Progenitor cell of endocrine pancreas (in vitro differentiated cells): ENCODE results near the gene LEFTY1. TPM values are rescaled to one million over a fixed set of nuclear protein-coding genes. Genes with fewer than 3 reads are reported as not detected.

Experiments used
- DNase-seq: peaks from one replicate; pipeline ENCODE4 v3.0.0; 2021; ENCODE audit warnings: low spot score; ENCODE audit not compliant: unreplicated experiment
- H3K27ac Mint-ChIP-seq: 2 replicates; pipeline ENCODE4 v1.8.0; 2021; ENCODE audit warnings: mild to moderate bottlenecking, moderate library complexity, mixed read lengths
- H3K27me3 Mint-ChIP-seq: 2 replicates; pipeline ENCODE4 v1.8.0; 2021; ENCODE audit warnings: mixed read lengths
- H3K36me3 Mint-ChIP-seq: 2 replicates; pipeline ENCODE4 v1.8.0; 2022; ENCODE audit warnings: mixed read lengths; ENCODE audit not compliant: insufficient read depth
- H3K4me1 Mint-ChIP-seq: 2 replicates; pipeline ENCODE4 v1.8.0; 2021; ENCODE audit warnings: low read depth, mixed read lengths
- H3K4me3 Mint-ChIP-seq: 2 replicates; pipeline ENCODE4 v1.8.0; 2021; ENCODE audit warnings: low read depth, mild to moderate bottlenecking, moderate library complexity, mixed read lengths
- H3K9me3 Mint-ChIP-seq: 2 replicates; pipeline ENCODE4 v1.8.0; 2021; ENCODE audit warnings: low read depth, mixed read lengths
- total RNA-seq: library from RNA; stranded (reverse); gene quantifications from 2 replicates; pipeline ENCODE4 v1.2.1, GENCODE V29; 2021
- TF ChIP-seq, protein P1 (sequence below): fragments of 200-600 bp; sonication (generic); IDR thresholded peaks from one replicate; pipeline ENCODE4 v1.5.0; 2021; ENCODE audit warnings: antibody characterized with exemption, mild to moderate bottlenecking; ENCODE audit not compliant: unreplicated experiment

The LEFTY1 gene
- total RNA-seq, 1 donor from 2014 or later: 26.0 TPM

DNA sequence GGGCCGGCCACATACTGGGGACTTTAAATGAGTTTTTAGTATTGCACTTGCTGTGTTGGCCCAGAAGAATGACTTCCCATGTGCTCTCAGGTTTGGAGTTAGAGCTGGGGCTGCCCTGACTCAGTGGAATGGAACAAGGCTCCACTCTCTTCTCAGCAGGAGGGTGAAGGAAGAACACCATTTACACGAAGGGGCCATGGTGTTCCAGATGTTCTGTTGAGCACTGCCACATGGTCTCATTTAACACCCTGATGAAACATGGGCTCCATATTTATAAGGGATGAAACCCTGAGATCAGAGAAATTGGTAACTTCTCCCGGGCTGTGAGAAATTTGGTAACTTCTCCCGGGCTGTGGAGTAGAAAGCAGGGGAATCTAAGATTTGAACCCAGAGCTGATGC is 29.3 kb upstream of the LEFTY1 start:
- no peaks in the 10 kb centered on the region for H3K27me3 Mint-ChIP-seq
- H3K4me3 Mint-ChIP-seq: no peak overlapping the region
- DNase-seq: no peak
- peaks cover 14% of the 10 kb centered on the region for H3K36me3 Mint-ChIP-seq
- no peaks in the 10 kb centered on the region for H3K9me3 Mint-ChIP-seq
- TF ChIP-seq, protein P1, sequence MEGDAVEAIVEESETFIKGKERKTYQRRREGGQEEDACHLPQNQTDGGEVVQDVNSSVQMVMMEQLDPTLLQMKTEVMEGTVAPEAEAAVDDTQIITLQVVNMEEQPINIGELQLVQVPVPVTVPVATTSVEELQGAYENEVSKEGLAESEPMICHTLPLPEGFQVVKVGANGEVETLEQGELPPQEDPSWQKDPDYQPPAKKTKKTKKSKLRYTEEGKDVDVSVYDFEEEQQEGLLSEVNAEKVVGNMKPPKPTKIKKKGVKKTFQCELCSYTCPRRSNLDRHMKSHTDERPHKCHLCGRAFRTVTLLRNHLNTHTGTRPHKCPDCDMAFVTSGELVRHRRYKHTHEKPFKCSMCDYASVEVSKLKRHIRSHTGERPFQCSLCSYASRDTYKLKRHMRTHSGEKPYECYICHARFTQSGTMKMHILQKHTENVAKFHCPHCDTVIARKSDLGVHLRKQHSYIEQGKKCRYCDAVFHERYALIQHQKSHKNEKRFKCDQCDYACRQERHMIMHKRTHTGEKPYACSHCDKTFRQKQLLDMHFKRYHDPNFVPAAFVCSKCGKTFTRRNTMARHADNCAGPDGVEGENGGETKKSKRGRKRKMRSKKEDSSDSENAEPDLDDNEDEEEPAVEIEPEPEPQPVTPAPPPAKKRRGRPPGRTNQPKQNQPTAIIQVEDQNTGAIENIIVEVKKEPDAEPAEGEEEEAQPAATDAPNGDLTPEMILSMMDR: no peak
- no peak overlapping the region for H3K27ac Mint-ChIP-seq
- H3K4me1 Mint-ChIP-seq: peaks cover 4% of the 10 kb centered on the region

DNA sequence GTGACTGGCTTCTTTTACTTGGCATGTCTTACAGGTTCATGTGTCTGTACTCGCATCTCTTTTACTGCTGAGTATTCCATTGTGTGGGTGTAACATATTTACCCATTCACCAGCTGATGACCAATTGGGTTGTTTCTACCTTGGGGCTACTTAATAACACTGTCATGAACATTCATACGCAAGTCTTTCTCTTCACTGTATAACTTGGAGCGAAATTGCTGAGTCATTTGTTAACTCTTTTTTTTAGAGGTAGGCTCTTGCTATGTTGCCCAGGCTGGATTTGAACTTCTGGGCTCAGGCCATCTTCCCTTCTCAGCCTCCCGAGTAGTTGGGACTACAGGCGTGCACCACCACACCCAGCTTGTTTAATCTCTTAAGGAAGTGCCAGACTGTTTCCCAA is 28.6 kb upstream of the LEFTY1 start:
- TF ChIP-seq, protein P1: no peak
- H3K4me1 Mint-ChIP-seq: no peaks in the 10 kb centered on the region
- DNase-seq: no peak
- H3K27ac Mint-ChIP-seq: no peak overlapping the region
- peaks cover 4% of the 10 kb centered on the region for H3K27me3 Mint-ChIP-seq
- no peaks in the 10 kb centered on the region for H3K9me3 Mint-ChIP-seq
- H3K36me3 Mint-ChIP-seq: peaks cover 17% of the 10 kb centered on the region
- H3K4me3 Mint-ChIP-seq: no peak overlapping the region

DNA sequence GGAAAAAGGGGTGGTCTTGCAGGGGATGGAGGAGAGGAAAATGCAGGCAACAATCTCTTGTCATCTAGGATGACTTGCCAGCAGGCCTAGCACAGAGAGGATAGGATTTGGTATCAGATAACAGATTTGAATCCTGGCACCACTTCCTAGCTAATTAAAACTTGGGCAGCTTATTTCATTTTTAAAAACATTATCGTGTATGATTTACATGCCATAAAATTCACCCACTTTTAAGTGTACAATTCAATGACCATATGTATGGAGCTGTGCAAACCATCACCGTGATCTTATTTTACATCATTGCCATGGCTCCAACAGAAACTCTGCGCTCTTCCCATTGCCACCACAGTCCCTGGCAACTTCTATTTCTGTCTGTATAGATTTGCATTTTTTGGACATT is 28.2 kb upstream of the LEFTY1 start:
- no peak for DNase-seq
- H3K36me3 Mint-ChIP-seq: peaks cover 17% of the 10 kb centered on the region
- H3K4me1 Mint-ChIP-seq: no peaks in the 10 kb centered on the region
- peaks cover 7% of the 10 kb centered on the region for H3K27me3 Mint-ChIP-seq
- TF ChIP-seq, protein P1: no peak
- H3K4me3 Mint-ChIP-seq: no peak overlapping the region
- H3K27ac Mint-ChIP-seq: no peak overlapping the region
- no peaks in the 10 kb centered on the region for H3K9me3 Mint-ChIP-seq

DNA sequence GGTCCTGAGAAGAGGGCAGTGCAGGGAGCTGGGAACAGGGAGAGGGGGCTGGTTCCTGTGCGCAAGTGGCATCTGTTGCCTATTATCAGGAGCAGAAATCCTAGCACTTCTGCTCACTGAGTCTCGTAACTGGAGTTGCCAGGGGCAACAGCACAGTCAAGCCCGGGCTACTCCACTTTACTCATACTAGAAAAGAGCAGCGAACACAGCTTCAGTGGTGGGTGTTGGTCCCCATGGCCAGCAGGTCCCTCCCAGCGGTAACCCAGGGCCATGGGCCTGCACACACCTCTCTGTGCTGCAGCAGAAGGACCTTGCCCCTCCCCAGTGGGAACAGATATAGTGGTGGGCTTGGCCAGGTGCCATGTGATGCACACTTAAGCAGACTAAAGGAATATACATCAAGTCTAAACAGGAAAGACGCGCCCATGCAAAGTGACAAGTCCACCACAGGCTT is 26.6 kb upstream of the LEFTY1 start:
- no peak for DNase-seq
- no peak overlapping the region for H3K27ac Mint-ChIP-seq
- H3K36me3 Mint-ChIP-seq: peaks cover 17% of the 10 kb centered on the region
- no peaks in the 10 kb centered on the region for H3K4me1 Mint-ChIP-seq
- H3K4me3 Mint-ChIP-seq: no peak overlapping the region
- TF ChIP-seq, protein P1: no peak
- H3K27me3 Mint-ChIP-seq: peaks cover 12% of the 10 kb centered on the region
- H3K9me3 Mint-ChIP-seq: no peaks in the 10 kb centered on the region

DNA sequence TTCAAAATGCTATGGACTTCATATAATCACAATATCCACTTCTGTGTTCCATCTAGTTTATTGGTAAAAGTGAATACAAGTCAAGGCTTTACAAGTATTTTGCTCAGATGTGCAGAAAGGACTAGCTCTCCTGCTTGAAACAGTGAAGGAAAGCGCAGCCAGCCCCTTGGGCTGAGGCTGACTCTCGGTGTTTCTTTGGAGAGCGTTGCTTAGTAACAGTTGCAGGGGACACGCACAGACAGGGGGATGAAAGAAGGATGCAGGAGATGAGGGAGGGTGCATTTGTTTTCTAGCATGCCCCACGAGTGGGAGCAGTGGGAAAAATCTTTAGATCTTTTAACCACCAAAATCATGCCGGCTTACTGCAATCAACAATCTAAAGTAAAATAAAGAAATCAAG is 26.0 kb upstream of the LEFTY1 start:
- Mint-ChIP-seq H3K36me3 (peaks cover 16% of the 10 kb centered on the region), H3K4me1 (no peaks in the 10 kb centered on the region), H3K4me3 (no peak overlapping the region), H3K27ac (no peak overlapping the region), H3K9me3 (no peaks in the 10 kb centered on the region), H3K27me3 (peaks cover 14% of the 10 kb centered on the region)
- TF ChIP-seq, protein P1: no peak
- no peak for DNase-seq
